GM12891 (cell line): ENCODE results near the gene NCBP2.

Experiments used
- POLR2A ChIP-seq: IDR thresholded peaks from 2 replicates; pipeline ENCODE4 v1.6.1; 2011; ENCODE audit warnings: low read depth, low read length, control low read depth
- POLR2AphosphoS5 ChIP-seq: IDR thresholded peaks from 2 replicates; pipeline ENCODE4 v1.6.1; 2011; ENCODE audit warnings: low read depth, low read length, control low read depth
- SPI1 ChIP-seq: IDR thresholded peaks from 2 replicates; pipeline ENCODE4 v1.6.1; 2011; ENCODE audit warnings: low read depth, low read length, control low read depth
- TAF1 ChIP-seq: IDR thresholded peaks from 2 replicates; pipeline ENCODE4 v1.6.1; 2011; ENCODE audit warnings: low read depth, low read length, control low read depth

GRCh38 chr3:196969660-196970546 lies 27.6 kb upstream of the NCBP2 start:
- TF ChIP-seq SPI1: no peak
- TF ChIP-seq POLR2AphosphoS5: no peak
- no peak for TF ChIP-seq TAF1
- TF ChIP-seq POLR2A: no peak
